Caco-2 (cell line): Measurements from ENCODE around the gene PRSS53. TPM values are rescaled to one million over a fixed set of nuclear protein-coding genes. Genes with fewer than 3 reads are reported as not detected.
A peak's percentile ranks its signal among the peaks of the same experiment; 100 is the strongest.

ENCODE experiments used
- BruUV-seq: library from RNA; stranded (reverse); fragments of 400-500 nt; replicated peaks from 2 replicates; lab custom pipeline; 2021; lab: Mats Ljungman, UMichigan
- CTCF ChIA-PET: fragments of 300-600 bp; sonication (Branson Sonifier 250); formaldehyde crosslinking; loops from one replicate; lab custom pipeline; 2022; ENCODE audit warnings: antibody characterized with exemption; lab: Charles Lee
- POLR2A ChIA-PET: fragments of 300-600 bp; sonication (Branson Sonifier 250); formaldehyde crosslinking; loops from one replicate; lab custom pipeline; 2022; ENCODE audit warnings: antibody characterized with exemption; lab: Charles Lee
- DNase-seq, 2 experiments: peaks; one replicate each; pipeline versions ENCODE4 v3.0.0 to v3.0.0-alpha.2; 2020 to 2022
- H3K27me3 ChIP-seq: replicated peaks from 2 replicates; pipeline ENCODE4 v1.6.0; 2011; ENCODE audit warnings: low read length; ENCODE audit not compliant: control insufficient read depth, insufficient read depth
- H3K36me3 ChIP-seq: 2 replicates; pipeline ENCODE4 v1.5.1; 2011; ENCODE audit warnings: low read length; ENCODE audit not compliant: control insufficient read depth, insufficient read depth
- H3K4me1 ChIP-seq: fragments of 250-450 bp; sonication (Bioruptor Pico); 2 replicates; pipeline ENCODE4 v1.5.1; 2020; ENCODE audit warnings: mild to moderate bottlenecking
- H3K4me3 ChIP-seq: 2 replicates; pipeline ENCODE4 v1.5.1; 2011; ENCODE audit warnings: low read depth, mild to moderate bottlenecking, control low read depth, low read length
- H3K9me3 ChIP-seq: fragments of 250-450 bp; sonication (Bioruptor Pico); 2 replicates; pipeline ENCODE4 v1.5.1; 2020; ENCODE audit warnings: mild to moderate bottlenecking, moderate library complexity
- H3K27ac Mint-ChIP-seq: one replicate; pipeline ENCODE4 v1.8.0; 2022; ENCODE audit warnings: mixed read lengths; ENCODE audit not compliant: unreplicated experiment
- H3K27me3 Mint-ChIP-seq: one replicate; pipeline ENCODE4 v1.8.0; 2022; ENCODE audit warnings: mixed read lengths; ENCODE audit not compliant: insufficient read depth, unreplicated experiment
- H3K36me3 Mint-ChIP-seq: one replicate; pipeline ENCODE4 v1.8.0; 2022; ENCODE audit warnings: mild to moderate bottlenecking, mixed read lengths; ENCODE audit not compliant: insufficient read depth, unreplicated experiment
- H3K4me1 Mint-ChIP-seq: one replicate; pipeline ENCODE4 v1.8.0; 2022; ENCODE audit warnings: low read depth, mixed read lengths; ENCODE audit not compliant: unreplicated experiment
- H3K4me3 Mint-ChIP-seq: one replicate; pipeline ENCODE4 v1.8.0; 2022; ENCODE audit warnings: mild to moderate bottlenecking, moderate library complexity, mixed read lengths; ENCODE audit not compliant: unreplicated experiment
- H3K9me3 Mint-ChIP-seq: one replicate; pipeline ENCODE4 v1.8.0; 2022; ENCODE audit warnings: mixed read lengths; ENCODE audit not compliant: unreplicated experiment
- intact Hi-C: fragments of 100-400 bp; cut with micrococcal nuclease; formaldehyde crosslinking; loops from one replicate; pipeline ENCODE4 v1.10.0; 2022; ENCODE audit not compliant: unreplicated experiment
- total RNA-seq: library from RNA; stranded (reverse); gene quantifications from 2 replicates; pipeline ENCODE4 v1.2.3, GENCODE V29; 2022
- TF ChIP-seq, protein P1 (sequence below), 2 experiments: fragments of 200-600 bp in 1 of 2; IDR thresholded peaks; 1 replicate in 1 of 2; 2 replicates in 1 of 2; pipeline versions ENCODE4 v1.5.1 to v1.8.0; 2011 to 2022; ENCODE audit warnings: antibody characterized with exemption in 1 of 2, control low read depth in 1 of 2, inconsistent platforms in 1 of 2, low read depth in 1 of 2, low read length in 1 of 2, mild to moderate bottlenecking in 1 of 2, moderate library complexity in 1 of 2; ENCODE audit not compliant: insufficient read depth in 1 of 2, severe bottlenecking in 1 of 2, unreplicated experiment in 1 of 2

The PRSS53 gene
- total RNA-seq, 1 experiment from 2014 or later: 1.8 TPM

DNA sequence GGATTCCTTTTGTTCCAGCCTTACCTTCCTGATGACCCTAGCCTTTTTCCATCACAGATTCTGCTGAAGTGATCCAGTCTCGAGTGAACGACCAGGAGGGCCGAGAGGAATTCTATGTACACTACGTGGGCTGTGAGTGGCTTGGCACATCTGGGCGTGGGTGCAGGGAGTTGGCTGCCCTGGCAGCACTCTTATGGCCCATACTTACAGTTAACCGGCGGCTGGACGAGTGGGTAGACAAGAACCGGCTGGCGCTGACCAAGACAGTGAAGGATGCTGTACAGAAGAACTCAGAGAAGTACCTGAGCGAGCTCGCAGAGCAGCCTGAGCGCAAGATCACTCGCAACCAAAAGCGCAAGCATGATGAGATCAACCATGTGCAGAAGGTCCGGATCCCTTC, 31.4 kb upstream of the PRSS53 start:
- ChIA-PET CTCF (no interaction called here), POLR2A (no interaction called here)
- H3K27me3 Mint-ChIP-seq: no peaks in the 10 kb centered on the region
- Histone ChIP-seq H3K9me3 (no peaks in the 10 kb centered on the region), H3K36me3 (peaks cover 5% of the 10 kb centered on the region), H3K4me1 (no peaks in the 10 kb centered on the region), H3K4me3 (no peak overlapping the region), H3K27me3 (no peaks in the 10 kb centered on the region)
- H3K9me3 Mint-ChIP-seq: no peaks in the 10 kb centered on the region
- H3K36me3 Mint-ChIP-seq: peaks cover 60% of the 10 kb centered on the region
- TF ChIP-seq, protein P1, sequence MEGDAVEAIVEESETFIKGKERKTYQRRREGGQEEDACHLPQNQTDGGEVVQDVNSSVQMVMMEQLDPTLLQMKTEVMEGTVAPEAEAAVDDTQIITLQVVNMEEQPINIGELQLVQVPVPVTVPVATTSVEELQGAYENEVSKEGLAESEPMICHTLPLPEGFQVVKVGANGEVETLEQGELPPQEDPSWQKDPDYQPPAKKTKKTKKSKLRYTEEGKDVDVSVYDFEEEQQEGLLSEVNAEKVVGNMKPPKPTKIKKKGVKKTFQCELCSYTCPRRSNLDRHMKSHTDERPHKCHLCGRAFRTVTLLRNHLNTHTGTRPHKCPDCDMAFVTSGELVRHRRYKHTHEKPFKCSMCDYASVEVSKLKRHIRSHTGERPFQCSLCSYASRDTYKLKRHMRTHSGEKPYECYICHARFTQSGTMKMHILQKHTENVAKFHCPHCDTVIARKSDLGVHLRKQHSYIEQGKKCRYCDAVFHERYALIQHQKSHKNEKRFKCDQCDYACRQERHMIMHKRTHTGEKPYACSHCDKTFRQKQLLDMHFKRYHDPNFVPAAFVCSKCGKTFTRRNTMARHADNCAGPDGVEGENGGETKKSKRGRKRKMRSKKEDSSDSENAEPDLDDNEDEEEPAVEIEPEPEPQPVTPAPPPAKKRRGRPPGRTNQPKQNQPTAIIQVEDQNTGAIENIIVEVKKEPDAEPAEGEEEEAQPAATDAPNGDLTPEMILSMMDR (IDR thresholded peaks at IDR 0.05; ENCODE audit: insufficient read depth in 1 of 2, low read depth in 1 of 2, low read length in 1 of 2, severe bottlenecking in 1 of 2, unreplicated experiment in 1 of 2): no peak
- no peak overlapping the region for H3K4me3 Mint-ChIP-seq
- no peak overlapping the region for H3K27ac Mint-ChIP-seq
- peaks cover 10% of the 10 kb centered on the region for H3K4me1 Mint-ChIP-seq
- no peak for DNase-seq
- intact Hi-C loops: no loop called here
- no TSS peak for BruUV-seq

DNA sequence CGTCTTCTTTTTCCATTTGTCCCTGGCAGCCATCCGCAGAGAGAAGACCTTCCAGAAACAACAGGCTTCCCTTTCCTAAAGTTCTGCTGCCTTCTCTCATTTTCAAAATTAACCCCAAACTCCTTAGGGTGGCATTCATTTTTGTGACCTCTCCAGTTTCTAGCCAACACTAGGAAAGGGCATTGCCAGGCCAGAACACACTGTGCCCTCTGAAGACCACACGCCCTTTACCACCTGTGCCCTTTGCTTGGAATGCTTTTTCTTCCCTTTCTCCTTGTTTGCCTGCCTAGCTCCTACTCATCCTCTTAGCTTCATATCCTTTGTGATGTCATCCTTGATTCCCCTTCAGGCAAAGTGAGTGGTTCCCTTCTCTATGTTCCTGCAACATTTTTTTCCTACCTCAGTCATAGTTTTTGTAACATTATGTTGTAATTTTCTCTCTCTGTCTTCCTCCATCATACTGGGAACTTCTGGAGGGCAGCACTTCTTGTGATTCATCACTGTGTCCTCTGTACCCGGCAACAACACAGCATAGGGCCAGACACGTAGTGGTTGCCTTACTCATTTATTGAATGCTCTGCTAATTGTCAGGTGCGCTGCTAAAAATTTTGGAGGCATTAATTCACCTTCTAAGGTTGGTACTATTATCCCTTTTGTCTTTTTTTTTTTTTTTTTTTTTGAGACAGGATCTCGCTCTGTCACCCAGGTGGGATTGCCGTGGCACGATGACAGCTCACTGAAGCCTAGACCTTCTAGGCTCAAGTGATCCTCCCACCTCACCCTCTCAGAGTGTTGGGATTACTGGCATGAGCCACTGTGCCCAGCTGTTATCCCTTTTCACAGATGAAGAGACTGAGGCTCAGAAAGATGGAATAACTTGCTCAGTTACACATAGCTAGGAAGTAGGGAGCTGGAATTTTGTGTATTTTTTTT, 29.7 kb upstream of the PRSS53 start:
- peaks cover 15% of the 10 kb centered on the region for H3K4me1 Mint-ChIP-seq

More for the DNA sequence above, 29.7 kb upstream of the PRSS53 start:
- ChIA-PET POLR2A (interaction anchor here (0.5 to 1.7 kb wide), 12 partner anchors 9 to 755 kb away, joined by 3 to 61 read pairs (median 21); partner anchors contain the start of genes ARMC5, FUS, PRSS8 and STX4), CTCF (interaction anchor here (1.0 to 1.7 kb wide), 4 partner anchors 13 to 134 kb away, joined by 6 to 43 read pairs (median 10); partner anchors contain the start of genes HSD3B7 and PRSS8)
- no peak for DNase-seq
- no peaks in the 10 kb centered on the region for H3K9me3 ChIP-seq
- intact Hi-C loops: no loop called here
- peak overlapping the region; percentile 88 for H3K4me3 Mint-ChIP-seq
- peak overlapping the region; percentile 55 for H3K4me3 ChIP-seq
- H3K27me3 Mint-ChIP-seq: no peaks in the 10 kb centered on the region
- peaks cover 5% of the 10 kb centered on the region for H3K36me3 ChIP-seq
- H3K4me1 ChIP-seq: peaks cover 13% of the 10 kb centered on the region
- BruUV-seq: TSS peak; percentile 34
- no peaks in the 10 kb centered on the region for H3K9me3 Mint-ChIP-seq
- H3K36me3 Mint-ChIP-seq: peaks cover 54% of the 10 kb centered on the region
- peak overlapping the region; percentile 88 for H3K27ac Mint-ChIP-seq
- TF ChIP-seq, protein P1 (IDR thresholded peaks at IDR 0.05; ENCODE audit: insufficient read depth in 1 of 2, low read depth in 1 of 2, low read length in 1 of 2, severe bottlenecking in 1 of 2, unreplicated experiment in 1 of 2): no peak
- no peaks in the 10 kb centered on the region for H3K27me3 ChIP-seq
